GM21717 (cell line): ENCODE results near the gene TCF12.

Experiments
- ATAC-seq: cut with Tn5 transposase; IDR thresholded peaks from one replicate; pipeline ENCODE4 v1.9.1; 2021; ENCODE audit warnings: mild to moderate bottlenecking, moderate library complexity; ENCODE audit not compliant: unreplicated experiment

The TCF12 gene

GRCh38 chr15:57285386-57285785 lies 366.9 kb downstream of the TCF12 start:
- no peak for ATAC-seq

DNA sequence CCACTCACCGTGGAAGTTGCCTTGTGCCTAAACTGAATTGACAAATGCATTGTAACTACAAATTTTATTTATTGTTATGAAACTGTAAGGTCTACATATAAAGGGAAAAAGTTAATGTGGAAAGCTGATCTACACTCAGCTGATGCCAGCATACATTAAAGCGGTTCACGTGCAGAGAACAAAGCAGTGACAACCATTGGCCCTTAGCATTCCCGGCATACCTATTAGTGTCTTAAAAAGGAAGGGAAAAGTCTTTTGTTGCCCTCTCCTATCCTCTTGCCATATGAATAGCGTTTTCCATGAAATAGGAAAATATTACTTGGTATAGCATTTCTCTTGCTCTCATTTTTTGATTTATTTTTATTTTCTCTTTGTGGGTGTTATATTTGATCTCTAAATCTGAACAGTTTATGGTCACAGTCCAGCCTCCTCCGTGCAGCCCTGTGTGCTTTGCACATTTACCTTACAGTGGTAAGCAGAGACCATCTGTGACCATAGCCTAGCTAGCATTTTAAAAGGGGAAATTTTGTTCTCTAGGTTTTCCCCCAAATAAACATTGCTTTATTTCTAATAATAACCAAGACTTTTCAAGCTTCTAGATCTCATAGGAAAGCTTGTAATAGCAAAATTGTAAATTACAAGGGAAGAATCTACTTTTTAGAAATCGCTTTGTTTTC lies 368.1 kb downstream of the TCF12 start:
- ATAC-seq = no peak

- no peak for ATAC-seq
Observed at GRCh38 chr15:57287123-57287521, 368.7 kb downstream of the TCF12 start.

GRCh38 chr15:57288926-57289580 lies 370.6 kb downstream of the TCF12 start:
- no peak for ATAC-seq

DNA sequence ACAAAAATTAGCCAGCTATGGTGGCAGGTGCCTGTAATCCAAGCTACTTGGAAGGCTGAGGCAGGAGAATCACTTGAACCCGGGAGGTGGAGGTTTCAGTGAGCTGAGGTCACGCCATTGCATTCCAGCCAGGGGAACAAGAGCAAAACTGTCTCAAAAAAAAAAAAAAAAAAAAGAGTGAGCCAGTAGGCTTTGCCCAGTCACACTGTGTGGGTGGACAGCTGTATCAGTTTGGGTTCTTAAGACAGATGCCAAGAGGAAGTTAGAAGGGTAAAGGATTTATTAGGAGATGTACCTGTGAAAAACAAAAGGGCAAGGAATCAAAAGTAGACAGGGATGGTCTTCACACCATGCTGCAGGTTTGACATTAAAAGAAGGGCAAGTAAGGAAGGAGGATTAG lies 371.7 kb downstream of the TCF12 start:
- ATAC-seq = no peak

DNA sequence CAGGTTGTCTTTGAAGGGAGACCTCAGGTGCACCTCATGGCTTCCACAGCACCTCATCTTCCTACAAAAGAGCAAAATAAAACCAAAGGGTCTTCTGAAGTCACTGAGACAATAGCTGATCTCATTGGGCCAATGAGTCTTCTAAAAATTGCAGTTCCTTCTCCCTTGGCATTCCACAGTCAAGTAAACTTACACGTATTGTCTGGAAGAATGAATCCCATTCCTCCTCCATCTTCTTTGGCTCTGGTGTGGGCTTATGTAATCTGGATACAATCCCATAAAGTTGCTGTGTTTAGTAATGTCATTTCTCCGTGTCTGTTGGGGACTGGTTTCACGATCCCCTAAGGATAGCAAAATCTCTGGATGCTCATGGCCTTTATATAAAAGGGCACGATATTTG lies 372.4 kb downstream of the TCF12 start:
- no peak for ATAC-seq

DNA sequence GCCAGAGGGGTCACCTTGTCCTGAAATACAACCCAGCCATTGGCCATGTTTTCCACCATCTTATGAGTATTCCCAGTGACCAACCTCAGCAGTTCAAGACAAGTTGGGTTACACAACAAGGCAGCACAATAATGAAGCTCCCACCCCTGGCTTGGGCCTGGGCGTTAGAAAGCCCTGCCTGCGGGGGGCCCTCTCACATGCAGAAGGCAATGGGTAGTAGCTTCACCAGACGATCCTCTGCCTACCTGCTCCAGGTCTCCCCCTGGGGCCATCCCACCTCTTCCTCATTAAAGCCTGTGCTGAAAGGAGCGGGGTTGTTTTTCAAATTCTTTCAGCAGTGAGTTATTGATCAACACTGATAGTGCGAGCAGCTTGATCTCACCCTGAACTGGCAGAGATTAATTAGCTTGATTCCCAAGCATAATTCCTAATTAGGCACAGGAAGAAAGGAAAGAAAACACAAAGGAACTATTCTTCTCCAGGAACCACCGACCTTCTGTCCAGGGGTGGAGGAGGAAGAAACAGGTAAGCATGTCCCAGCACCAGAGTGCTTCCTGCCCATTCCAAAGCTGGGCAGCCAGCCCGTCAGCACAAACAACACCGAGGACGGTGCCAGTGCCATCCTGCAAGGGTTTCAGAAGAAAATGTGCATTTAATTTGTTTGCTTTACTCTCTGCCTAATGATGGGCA lies 378.2 kb downstream of the TCF12 start:
- no peak for ATAC-seq

DNA sequence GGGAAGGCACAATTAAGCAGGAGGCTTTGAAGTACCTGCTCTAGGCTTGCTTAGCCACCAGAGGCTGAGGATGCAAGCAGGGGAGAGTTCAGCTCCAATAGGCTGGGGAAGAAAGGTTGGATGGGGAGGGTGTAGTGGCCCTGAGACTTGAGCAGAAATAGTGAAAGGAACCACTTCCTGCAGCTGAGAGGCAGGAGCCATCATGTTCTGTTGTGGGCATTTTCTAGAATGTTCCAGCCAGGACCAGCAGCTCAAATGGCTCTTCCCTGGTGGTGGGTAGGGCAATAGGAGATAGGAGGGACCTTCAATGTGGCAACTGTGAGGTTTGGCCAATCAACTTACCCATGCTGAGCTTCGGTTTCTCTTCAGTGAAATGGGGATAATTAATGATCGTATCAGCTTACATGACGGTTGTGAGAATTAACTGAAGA lies 378.7 kb downstream of the TCF12 start:
- ATAC-seq = no peak

GRCh38 chr15:57297630-57298029 lies 379.2 kb downstream of the TCF12 start:
- ATAC-seq = no peak

- ATAC-seq = no peak
Observed at GRCh38 chr15:57298204-57298603, 379.8 kb downstream of the TCF12 start.

GRCh38 chr15:57298843-57299550 lies 380.6 kb downstream of the TCF12 start:
- no peak for ATAC-seq

DNA sequence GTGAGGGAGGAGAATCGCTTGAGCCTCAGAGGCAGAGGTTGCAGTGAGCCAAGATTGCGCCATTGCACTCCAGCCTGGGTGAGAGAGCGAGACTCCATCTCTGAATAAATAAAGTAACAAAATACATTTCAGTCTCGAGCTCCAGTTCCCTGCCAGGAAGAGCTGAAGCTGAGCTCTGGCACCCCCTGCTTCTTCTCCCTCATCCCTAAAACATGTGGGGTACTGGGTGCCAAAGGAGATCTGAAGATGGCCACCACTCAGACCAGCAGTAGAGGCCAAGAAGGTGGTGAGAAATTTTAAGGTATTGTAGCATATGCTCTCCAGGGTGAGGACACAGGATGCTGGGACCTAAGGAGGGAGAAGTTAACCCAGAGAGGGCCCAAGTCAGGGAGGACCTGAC lies 382.9 kb downstream of the TCF12 start:
- no peak for ATAC-seq

DNA sequence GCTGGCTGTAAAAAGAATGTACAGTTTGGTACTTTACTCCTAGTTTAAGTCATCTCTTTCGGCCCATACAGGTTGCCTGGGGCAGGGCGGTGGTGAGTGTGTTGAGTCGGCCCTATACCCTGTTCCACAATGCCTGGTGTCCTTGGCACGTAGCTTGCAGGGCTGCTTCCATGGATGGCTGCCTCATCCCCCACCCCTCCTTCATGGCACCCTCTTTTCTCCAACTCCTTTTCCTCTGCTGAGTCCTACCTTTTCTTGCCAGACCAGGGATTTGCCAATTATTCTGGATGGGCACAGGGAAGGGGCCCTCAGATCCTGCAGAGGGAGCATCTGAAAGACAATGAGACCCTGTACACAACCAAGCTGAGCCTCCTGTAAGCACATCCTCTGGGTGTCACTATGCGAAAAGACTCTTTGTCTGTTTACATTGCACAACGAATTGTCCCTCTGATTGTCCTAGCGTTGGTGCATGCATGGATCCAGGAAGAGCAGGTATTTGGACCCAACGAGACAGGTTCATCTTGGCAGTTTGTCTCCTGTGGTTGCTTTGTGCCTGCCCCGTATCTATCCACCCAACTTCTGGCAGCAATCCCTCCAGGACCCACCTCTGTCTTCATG lies 384.3 kb downstream of the TCF12 start:
- no peak for ATAC-seq

DNA sequence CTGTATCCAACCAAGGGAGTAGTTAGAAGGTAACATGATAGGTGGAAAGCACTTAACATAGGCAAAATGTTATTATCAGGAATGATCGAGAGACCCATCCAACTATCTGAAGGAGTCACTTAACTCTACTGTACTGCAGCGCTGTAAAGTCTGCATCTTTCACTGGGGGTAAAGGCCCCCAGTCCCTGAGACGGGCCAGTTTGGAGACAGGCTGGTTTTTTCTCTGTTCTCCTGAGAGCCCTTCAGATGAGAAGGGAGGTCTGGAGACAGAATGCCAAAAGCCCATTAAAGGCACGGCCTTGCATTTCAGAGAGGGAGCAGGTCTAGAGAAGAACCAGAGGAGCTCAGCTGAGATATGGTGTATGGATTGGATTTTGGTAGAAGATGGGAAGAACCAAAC lies 386.6 kb downstream of the TCF12 start:
- no peak for ATAC-seq

DNA sequence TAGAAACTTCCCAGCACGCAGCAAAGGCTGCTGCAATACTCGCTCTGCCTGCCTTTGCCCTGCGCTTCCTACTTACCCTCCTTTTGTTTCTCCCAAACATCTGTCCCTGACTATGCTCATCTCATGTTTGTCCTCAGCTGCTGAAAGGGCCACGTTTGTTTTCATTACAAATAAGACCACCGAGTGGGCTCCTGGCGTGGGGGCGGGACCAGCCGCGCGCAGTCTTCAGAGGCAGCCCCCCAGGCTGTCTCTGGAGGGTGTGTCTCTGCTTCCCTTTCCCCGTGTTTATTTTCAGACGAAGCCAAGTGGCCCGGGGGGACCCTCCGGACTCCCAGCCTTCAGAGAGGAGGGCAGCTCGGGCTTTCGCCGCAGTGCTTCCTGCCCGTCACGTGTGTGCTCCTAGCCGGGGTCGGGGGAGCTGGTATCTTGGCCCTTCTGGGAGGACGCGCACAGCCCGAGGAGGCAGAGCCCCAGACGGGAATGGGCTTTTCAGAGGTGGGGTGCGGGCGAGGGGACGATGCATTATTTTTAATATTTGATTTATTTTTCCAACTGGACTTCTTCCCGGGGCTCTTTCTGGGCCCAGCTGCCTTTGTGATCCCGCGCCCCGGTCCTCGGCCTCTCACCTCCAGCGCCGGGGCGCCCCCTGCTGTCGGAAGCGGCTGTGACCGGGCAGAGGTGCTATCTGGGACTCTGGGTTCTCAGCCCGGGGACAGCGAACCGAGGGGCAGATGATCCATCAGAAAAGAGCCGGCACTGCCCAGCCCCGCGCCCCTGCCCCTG lies 387.9 kb downstream of the TCF12 start:
- ATAC-seq = peak; percentile 59

DNA sequence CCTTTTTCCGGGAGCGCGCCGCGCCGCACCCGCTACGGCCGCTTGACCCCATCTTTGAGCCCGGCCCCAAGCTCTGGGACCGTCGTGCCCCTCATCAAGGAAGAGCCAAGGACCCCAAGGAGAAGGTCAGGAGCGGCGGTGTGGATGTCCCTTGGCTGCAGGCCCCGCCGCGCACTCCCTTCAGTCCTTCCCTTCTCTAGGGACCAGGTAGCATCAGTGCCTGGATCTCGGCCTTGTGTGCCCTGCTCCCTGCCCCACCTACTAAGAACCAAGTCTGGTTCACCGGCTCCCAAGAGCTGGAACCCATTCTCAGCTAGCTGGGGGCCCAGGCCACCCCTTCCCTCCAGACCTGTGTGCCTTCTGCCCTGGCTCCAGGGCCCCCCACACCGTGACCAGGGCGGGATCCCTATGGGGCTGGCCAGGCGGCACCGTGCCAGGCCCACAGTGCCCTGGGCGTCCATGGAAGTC lies 388.5 kb downstream of the TCF12 start:
- ATAC-seq = peak; percentile 9

- ATAC-seq = no peak
Observed at GRCh38 chr15:57307527-57308169, 389.2 kb downstream of the TCF12 start.

DNA sequence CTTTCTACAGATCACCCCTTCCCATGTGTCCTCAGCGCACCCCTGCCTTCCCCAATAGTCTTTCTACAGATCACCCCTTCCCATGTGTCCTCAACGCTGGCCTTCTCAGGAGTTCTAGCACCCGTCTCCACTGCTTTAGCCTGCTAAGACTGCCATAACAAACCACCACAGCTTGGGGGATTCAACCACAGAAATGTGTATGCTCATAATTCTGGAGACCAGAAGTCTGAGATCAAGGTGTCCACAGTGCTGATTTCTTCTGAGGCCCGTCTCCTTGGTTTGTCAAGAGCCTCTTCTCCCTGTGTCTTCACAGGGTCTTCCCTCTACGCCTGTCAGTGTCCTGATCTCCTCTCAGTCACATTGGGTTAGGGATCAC lies 389.7 kb downstream of the TCF12 start:
- ATAC-seq = no peak

DNA sequence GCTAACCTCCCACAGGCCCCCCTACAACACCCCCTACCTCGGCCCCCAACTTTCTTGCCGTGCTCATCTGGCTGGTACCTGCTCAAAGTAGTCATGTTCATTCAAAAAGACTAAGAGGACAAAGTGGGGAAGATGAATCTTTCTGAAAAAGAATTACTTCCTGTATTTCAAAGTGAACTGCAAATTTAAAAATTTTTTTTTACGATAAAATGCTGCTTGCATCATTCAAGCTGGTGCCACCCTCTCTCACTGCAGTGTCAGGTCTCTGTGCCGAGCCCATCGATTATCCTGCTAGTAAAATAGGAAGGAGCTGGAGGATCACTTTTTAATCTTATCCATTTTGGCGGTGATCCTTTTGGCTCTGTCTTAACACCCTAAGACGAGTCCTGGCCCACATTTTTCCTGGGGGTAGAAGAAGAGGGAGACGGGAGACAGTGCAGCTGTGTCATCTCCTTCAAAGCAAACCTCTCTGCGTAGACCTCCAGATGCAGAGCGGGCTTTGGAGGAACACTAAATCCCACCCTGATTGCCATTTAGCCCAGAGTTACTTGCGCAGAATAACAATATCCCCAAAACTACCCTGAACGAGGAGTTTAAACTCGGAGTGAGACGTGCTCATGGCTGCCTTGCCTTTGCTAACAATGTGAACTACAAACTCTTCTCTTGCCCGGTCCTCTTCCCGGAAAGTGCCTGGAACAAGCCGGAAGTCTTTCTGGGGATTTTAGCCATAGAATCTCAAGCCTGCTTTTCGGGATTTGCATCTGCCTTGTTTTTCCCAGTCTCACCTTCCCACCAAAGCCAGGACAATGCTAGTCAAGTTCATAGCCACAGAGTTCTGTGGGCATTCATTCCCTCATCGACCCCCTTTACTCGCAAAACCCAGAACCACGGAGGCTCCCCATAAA lies 391.7 kb downstream of the TCF12 start:
- ATAC-seq = no peak
